Amniotic epithelial cell (primary cell): ENCODE measurements around the gene TRMT11.
A peak's percentile ranks its signal among the peaks of the same experiment; 100 is the strongest.

Experiments
- DNase-seq: peaks from one replicate; pipeline ENCODE4 v3.0.0-alpha.2; 2010; ENCODE audit warnings: low read depth

The TRMT11 gene

DNA sequence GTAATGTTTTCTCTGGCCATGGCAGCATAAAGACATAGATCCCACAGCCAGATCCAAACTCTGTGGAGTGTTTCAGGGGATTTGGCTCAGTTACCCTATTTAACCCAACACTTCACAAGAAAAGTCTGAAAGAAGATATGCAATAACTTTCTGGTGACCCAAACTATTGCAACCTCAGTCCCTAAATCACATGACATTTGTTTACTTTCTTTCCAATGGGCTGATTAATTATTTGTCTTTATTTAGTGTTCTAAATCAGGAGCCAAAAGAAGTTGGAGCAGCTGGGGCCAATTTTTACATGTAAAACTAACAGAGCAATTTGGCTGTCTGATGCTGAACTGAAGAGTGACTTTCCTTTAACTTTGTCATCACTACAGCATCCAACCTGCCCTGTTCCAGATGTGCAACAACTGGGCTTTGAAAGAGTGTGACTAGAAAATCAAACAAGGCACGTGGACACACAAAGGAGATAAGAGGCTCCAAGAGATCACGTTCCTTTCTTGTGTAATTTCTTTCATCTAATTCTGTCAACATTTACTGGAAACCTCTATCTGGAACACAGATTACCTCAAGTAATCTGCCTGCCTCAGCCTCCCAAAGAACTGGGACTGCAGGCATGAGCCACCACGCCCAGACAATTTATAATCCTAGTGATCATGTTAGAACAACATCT is 90.8 kb downstream of the TRMT11 start:
- peak; percentile 46 for DNase-seq

DNA sequence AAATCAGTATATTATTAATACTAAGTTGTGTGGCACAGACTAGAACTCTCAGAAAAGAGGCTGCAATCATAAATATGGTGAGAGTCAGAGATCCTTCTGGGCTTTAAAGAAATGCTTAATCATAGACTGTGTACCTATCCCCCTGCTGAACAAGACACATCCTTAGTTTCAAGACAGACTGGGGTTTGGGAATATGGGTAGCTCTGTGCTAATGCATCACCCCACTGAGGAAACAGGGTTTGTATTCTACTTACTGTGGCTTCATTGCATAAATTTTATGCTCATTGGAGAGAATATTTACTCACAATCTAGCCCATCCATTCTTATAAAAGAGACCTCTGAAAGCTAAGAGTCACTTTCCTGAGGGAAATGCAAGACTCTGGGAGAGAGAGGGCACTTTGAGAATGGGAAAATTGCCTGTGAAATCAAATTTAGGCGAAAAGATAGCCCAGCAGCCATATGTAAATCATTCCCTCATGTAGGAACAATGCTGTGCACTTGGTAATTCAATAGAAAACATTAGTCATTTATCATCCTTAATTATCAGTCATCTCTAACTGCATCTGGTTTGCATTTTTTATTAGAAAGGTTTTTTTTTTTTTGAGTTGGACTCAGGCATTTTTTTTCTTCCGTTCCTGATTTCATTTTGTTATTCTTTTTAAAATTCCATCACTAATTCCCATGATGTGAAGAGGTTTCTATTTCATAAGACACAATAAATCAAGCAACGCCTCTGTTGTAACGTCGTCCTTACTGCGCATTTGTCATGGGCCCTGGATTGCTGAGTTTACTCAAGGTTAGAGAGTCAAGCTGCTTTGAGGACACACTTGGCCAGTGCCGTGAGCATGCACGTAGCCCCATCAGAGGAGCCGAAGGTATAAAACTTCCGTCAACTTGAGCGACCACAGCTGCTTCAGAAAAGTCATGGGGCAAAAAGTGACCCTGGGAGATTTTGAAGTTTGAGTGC is 91.8 kb downstream of the TRMT11 start:
- peak; percentile 57 for DNase-seq

DNA sequence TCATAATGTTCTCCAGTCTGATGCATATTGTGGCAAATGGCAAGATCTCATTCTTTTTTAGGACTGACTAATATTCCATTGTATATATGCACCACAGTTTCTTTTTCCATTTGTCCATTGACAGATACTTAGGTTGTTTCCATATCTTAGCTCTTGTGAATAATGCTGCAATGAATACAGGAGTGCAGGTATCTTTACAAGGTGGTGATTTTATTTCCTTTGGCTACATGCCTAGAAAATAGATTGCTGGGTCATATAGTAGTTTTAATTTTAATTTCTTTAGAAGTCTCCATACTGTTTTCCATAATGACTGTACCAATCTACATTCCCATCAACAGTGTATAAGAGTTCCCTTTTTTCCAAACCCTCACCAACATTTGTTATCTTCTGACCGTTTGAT is 97.5 kb downstream of the TRMT11 start:
- no peak for DNase-seq

- DNase-seq = no peak
Observed at GRCh38 chr6:126086560-126086959, 100.2 kb downstream of the TRMT11 start.
